ENCODE results near the gene RABGAP1L.

RABGAP1L gene

DNA sequence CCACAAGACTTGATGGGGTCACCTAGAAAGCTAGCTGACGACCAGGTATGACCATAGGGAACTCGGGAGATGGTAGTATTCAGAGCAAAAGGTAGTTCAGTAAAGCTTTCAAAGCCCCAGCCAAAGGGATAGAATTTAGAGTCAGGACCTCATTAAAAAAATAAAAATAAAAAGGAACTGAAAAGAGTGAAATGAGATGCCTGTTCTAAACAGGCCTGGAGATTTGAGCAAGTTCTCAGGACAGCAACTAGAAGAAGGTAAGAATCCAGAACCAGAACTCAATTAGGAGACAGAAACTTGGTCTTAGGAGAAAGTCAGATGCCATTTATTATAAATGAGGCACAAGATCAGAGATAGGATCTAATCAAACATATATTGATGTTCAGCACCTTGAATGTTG is 575.0 kb downstream of the RABGAP1L start:
- DNase-seq, result no peak

DNA sequence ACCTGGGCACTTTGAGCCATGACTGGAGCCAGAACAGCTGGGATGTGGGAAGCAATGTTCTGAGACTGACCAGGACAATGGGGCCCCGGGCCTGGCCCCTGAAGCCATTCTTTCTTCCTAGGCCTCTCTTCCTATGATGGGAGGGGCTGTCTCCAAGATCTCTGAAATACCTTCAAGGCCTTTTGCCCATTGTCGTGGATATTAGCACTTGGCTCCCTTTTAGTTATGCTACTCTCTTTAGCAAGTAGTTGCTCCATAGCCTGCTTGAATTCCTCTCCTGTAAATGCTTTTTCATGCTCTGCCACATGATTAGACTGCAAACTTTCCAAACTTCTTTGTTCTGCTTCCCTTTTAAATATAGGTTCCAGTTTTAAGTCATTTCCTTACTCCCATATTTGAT is 577.5 kb downstream of the RABGAP1L start:
- no peak for DNase-seq

DNA sequence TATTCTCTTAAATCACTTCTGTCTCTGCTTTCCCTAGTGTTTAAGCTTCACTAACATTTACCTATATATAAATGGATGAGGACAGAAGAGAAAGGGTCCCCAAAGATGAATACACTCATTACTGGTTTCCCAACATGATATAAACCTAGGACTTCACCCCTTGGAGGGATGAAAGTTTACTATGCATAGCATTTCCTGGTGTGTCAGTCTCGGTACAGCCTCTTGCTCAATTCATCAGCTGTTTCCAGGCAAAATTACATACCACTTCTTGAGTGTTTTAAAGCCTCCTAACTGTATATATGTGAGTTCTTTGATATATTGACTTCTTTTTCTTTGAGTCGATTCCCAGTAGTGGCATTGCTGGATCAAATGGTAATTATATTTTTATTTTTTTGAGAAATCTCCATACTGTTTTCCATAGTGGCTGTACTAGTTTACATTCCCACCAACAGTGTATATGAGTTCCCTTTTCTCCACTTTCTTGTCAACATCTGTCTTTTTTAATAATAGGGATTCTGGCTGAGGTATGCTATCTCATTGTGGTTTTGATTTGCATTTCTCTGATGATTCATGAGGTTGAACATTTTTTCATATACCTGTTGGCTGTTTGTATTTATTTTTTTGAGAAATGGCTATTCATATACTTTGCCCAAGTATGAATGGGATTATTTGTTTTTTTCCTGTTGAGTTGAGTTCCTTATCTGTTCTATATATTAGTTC is 581.1 kb downstream of the RABGAP1L start:
- no peak for DNase-seq

DNA sequence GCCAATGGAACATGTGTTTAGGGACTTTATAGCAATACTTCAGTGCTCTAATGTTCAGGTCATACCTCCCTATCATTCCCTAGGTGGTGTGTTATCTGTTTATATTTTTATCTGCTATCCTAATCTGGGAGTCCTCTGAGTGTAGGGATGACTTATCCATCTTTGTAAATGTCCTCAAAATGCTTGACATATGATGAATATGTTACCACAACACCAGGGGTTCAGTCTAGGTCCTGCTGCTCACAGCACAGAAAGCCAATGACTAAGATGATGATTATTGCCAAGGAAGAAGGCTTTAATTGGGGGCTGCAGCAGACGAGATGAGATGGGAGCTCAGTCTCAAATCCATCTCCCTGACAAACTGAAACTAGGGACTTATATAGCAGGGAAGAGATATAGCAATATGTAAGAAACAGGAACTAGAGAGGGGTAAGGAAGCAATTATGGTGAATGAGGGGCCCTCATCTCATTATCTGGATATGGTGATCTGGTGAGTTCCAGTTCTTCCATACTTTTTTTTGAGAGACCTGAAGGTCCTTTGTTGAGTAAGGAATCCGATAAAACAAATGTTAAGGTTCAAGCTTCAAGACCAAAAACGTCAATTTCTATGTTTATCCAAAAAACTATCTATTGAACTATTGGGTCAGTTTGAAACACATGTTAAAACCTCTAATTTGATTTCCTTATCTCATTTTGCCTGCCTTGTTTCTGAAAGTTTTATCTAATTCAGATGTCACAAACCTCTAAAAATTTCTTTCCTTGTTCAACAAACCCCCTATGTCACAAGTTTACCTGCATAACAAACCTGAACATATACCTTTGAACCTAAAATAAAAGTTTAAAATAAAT is 583.7 kb downstream of the RABGAP1L start:
- no peak for DNase-seq

DNA sequence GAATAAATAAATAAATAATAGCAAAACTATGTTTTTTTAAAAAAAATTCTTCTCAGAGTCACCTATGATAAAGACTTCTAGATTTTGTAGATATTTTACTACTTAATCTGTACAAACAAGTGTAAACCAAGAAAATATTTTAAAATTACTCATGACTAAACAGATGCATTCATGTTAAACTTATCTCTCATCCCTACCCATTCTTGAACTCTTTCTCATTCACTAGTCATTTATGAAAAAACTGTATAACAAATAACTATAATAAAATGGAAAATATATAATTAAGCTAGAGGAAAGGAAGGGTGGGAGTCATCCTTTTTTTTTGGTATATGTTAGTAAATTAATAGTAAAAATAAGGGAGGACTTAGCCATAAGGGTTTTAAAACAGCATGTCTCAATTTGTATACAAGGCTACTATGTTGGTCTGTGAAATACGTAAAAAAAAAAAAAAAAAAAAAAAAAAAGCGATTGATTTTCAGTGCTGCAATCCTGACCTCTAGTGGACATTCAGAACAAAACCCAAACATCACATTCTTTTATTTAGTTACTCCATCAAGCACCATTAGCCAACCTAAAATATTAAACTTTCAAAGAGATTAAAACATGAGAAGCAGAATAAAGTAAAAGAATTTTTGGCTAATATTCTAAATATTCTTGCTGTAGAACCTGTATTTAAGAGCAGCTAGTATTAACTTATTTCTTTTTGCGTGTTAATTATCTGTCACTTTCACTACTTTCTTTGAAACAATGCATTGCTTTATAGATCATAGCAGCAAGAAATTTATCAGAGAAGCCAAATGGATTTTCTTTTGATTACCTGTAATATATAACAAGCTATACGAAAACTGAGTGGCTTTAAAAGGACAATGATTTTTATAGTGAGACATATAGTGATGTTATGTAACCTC is 584.6 kb downstream of the RABGAP1L start:
- no peak for DNase-seq

DNA sequence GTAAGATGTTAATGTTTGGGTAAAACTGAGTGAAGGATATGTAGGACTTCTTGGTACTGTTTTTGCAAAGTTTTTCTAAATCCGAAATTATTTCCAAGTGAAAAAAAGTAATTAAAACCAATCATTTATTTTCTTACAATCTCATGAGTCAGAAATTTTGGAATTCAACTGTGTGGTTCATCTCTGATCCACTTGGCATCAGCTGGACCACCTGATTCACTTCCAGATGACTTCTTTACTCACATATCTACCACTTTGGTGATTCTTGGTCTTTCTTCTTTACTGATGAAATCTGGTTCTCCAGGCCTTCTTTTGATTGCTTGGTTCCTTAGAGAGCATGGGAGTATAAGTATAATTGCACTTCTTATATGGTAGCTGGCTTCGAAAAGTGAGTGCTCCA is 585.6 kb downstream of the RABGAP1L start:
- no peak for DNase-seq

DNA sequence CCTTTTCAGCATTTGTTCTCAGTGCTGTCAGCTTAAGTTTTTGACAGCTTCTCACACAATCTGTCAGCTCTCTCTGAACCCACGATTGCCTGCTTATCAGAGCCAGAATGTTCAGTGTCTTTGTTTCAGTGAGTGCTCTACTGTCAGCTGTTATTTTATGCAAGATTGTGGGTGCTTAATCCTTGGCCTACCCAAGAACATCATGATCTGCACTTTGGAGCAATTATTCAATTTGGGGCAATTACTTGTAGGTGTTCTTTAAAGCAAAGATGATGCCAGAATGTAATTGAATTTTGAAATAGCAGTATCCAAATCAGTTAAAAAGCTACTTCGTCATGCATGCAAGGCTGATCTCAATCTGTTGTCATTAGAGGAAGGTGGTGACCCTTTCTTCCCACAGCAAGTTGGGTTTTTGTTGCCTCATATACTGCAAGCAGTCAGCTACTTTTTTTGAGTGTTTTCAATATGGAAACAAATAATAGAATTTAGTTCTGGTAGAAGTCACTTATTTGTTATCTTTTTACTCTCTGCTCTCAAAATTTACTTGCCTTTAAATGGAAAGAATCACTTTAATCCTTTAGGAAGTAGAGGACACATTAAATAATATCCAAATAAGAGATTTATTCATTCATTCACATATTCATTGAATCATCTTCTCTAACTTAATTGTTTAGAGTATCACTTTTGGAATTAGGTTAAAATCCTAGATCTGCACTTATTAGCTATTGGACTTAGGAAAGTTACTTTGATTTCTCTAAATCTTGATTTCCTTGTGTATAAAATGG is 586.9 kb downstream of the RABGAP1L start:
- DNase-seq, result no peak

DNA sequence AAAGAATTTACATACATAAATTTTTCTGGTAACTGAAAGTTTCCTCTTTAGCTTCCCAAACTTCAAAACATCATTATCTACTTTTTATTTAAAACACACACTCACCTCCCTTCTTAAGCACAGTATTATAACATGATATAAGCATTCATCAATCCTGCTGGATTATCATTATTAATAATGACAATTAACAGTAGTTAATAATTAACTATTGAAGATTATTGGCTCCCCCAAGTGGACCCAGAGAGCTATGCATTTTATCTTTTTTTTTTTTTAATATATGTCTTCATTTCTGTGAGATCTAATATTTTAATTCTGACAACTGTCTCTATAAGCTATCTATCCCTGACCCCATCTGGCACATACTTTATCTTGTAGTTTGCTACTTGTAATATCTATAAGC is 588.3 kb downstream of the RABGAP1L start:
- DNase-seq, result no peak

DNA sequence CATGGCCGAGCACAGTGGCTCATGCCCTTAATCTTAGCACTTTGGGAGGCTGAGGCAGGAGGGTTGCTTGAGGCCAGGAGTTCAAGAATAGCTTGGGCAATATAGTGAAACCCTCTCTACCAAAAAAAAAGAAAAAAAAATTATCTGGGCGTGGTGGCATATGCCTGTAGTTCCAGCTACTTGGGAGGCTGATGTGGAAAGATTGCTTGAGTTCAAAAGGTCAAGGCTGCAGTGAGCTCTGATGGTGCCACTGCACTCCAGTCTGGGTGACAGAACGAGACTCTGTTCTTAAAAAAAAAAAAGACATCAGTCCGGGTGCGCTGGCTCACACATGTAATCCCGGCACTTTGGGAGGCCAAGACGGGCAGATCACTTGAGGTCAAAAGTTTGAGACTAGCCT is 589.3 kb downstream of the RABGAP1L start:
- DNase-seq, result no peak

DNA sequence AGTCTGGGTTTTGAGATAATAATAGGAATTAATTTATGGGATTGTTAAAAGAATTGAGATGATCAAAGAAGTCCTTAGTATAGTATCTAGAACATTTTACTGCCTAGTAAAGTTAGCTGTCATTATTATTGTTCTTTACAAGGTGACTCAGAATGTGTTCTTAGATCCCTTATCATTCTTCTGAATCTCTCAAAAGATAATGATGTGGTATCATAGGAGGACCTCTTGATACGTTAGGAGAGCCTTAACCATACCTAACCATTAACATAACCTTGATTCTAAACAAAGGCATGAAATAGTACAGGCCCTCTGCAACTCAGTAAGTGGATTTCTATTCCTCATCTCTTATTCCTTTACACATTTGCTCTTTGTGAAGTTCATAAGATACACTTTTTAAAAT is 593.8 kb downstream of the RABGAP1L start:
- DNase-seq, result no peak

DNA sequence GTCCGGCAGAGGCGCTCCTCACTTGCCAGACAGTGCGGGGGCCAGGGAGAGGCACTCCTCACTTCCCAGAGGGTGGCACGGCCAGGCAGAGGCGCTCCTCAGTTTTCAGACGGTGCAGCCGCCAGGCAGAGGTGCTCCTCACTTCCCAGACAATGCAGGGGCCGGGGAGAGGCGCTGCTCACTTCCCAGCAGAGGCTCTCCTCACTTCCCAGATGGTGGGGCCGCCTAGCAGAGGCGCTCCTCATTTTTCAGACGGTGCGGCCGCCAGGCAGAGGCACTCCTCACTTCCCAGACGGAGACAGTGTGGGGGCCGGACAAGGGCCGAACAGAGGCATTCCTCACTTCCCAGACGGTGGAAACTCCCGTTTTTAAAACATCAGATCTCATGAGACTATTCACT is 602.0 kb downstream of the RABGAP1L start:
- DNase-seq, result no peak

DNA sequence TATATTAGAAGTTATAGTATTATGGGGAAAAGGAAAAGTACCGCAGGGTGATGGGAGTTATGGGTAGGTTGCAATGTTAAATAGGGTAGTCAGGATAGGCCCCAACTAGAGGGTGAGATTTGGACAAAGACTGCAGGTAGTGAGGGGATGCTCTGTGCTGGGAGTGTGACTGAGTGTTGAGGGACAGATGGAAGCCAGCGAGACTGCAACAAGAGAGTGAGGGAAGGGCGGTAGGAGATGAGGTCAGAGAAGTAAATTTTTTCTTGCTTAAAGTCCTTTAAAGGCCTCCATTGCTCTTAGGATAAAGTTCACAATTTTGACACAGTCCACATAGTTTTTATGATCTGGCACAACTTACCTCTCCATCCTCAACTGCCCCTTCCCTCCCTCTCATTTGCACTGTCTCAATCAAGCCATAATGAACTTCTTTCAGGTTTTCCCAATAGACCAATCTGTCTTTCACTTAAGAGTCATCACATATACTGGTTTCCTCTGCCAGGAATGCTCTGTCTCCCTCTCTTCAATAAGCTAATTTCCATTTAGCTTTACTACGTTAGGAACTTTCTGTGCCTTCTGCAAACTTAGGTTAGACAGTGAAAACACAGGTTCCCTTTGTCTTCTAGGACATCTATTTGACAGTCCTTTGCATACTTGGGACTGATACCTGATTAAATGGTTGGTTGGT is 602.7 kb downstream of the RABGAP1L start:
- no peak for DNase-seq

DNA sequence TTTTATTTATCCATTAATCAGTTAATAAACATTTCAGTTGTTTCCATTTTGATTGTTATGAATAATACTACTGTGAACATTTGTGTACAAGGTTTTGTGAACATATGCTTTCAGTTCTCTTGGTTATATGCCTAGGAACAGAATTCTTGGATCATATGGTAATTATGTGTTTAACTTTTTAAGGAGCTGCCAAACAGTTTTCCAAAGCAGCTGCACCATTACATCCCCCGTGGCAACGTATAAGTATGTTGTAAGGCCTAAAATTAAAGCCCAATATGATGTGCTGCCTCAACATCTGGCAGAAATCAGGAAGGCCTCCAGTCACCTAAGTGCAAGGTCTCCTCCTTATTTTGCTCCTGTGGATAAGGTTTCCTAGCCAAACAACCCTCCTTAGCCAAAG is 604.9 kb downstream of the RABGAP1L start:
- DNase-seq, result no peak

DNA sequence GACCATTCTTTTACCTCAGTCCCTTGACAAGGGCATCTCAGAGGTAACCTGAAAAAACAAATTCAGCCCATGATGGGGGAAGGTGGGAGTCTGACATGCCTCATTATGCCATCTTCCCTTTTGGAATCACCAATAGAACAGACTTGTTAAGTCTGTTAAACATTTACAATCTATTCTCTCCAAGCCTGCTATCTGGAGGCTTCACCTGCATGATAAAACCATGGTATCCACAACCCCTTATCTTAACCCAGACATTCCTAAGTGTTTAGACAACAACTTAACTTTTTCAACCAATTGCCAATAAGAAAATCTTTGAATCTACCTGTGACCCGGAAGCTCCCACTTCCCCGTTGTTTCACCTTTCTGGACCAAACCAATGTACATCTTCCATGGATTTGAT is 607.4 kb downstream of the RABGAP1L start:
- no peak for DNase-seq

DNA sequence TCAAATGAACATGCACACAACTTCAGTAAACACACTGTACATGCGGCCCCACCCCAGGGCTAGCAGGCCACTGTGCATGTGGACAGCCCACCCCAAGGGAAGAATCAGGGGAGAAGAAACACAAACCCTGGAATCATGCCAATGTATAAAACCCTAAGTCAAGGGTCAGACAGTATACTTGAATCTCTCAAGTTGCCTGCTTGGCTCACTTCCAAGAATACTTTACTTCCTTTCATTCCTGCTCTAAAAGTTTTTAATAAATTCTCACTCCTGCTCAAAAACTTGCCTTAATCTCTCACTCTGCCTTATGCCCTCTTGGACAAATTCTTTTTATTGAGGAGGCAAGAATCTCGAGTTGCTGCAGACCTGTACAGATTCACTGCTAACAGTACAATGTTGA is 609.2 kb downstream of the RABGAP1L start:
- DNase-seq, result no peak

DNA sequence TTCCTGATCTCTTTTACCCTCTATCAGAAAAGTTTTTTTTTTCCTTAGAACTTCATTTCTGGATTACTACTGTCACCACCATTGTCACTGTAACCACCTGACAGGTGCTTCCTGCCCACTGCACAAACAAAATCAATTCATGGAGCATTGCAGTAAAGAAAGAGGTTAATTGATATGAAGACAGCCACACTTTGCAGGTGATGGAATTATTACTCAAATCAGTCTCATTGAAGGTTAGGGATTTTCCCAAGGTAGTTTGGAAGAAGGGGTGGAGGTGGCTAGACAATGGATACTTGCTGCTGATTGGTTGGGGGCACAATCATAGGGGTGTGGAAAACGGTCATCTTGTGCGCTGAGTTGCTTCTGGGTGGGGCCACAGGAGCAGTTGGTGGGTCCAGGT is 609.6 kb downstream of the RABGAP1L start:
- DNase-seq, result no peak

DNA sequence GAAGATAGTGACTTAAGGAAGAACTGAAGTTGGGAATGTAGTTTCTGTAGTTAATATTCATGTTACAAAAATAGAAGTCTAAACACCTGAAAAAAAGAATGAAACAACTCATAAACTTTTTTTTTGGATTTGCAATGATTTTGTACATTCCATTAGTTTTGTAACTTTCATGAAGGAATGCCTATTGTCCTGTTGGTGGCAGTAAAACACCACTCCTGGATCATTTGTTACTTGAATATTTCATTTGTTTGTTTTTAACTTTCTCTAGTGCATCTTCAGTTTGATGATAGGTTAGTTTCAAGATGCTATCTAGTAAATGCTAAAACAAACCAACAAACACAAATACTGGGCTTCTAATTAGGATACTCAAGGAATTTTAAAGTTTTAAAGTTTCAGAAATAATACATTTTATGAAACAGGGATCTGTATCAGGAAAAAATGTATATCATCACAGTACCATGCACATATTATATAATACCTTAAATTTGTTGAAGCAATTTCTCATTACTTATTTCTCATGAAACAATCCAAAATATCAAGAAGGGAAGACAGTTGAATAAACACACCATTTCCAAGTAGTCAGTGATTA is 610.7 kb downstream of the RABGAP1L start:
- no peak for DNase-seq

DNA sequence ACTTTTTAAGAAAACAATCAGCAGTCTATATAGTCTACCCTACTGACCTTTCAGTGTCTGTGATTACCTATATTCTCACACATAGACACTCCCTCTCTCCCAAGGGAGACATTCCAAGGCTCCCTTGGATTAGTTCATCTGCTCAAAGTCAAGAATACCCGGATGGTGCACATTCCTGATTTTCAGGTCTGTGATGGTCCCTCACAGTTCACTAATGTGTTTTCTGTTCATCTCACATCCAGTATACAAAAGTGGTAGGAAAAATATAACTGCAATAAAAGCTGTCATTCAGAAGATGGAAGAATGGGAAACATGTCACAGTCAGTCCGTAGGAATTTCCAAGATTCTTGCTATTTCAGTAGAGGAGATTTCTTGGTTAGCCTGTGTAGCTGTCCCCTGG is 616.3 kb downstream of the RABGAP1L start:
- no peak for DNase-seq

DNA sequence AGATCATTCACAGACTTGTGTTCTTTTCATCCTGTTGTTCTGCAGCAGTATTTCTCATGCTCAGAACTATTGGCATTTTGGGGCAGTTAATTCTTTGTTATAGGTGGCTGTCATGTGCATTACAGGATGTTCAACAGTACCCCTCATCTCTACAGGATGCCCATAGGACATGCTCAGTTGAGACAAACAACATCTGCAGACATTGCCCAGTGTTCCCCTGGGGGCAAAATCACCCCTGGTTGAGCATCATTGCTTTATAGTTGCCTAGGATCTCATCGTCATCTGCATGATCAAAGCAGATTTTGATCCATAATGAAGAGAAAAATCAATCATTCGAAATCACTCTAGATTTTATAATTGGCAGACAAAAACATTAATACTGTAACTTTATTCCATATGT is 617.9 kb downstream of the RABGAP1L start:
- DNase-seq, result no peak

DNA sequence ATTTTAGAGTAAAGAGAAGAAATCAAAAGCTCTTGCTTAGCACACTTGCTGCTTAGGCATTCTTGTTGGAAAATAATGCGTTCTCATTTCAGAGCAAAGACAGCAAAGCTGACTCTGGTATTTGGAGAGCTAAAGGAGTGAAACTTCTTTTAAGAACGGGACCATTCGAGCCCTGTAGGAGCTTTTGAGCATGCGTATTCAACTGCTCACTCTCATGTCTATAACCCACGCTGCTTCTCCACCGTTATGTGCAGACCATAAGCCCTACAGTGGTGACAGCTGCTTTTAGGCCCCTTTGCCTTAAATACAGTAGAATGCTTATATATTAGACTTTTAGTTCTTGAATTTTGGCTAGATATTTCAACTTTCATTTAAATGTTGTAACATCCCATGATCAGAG is 626.2 kb downstream of the RABGAP1L start:
- no peak for DNase-seq

DNA sequence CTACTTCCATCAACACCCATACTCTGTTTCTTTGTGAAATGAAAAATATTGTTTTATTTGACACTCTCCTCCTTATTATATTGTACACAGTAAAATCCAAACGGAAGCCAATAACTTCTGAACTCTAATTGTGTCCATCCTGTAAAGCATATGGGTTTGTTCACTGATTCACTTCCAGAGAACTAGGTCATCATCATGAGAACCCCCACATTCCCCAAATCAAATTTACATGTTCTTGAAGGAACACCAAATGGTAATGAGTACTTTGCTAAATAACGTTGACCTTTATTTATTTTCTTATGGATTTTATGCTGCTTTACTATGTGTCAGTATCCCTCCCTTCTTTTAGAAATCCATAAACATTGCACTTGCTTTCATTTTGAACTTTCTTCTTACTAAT is 627.0 kb downstream of the RABGAP1L start:
- DNase-seq, result no peak

DNA sequence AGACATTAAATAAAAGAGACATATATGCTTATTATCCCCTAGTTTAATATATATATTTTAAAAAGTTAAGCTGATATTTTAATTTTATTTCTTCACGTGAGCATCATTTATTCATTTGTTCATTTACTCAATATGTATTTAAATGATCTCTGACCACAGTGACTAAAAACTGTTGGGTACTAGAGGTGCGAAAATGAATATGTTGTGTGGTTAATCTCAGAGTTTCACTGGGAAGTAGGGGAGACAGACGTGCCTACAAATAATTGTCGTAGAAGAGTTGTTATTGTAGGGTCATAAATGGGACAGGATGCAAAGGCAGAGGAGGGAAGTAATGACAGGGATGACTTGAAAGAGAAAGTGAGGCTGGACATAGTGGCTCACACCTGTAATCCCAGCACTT is 627.4 kb downstream of the RABGAP1L start:
- DNase-seq, result no peak
